ES-I3 (cell line): ENCODE data around the gene MARK4.

Experiments
- H3K36me3 ChIP-seq: 2 replicates; pipeline ENCODE4 v1.6.1; 2013; ENCODE audit warnings: mild to moderate bottlenecking, low read length, control low read depth, moderate library complexity; ENCODE audit not compliant: insufficient read depth
- H3K4me1 ChIP-seq: 2 replicates; pipeline ENCODE4 v1.6.1; 2013; ENCODE audit warnings: mild to moderate bottlenecking, control low read depth, low read length; ENCODE audit not compliant: insufficient read depth
- H3K9ac ChIP-seq: 2 replicates; pipeline ENCODE4 v1.6.1; 2013; ENCODE audit warnings: low read depth, mild to moderate bottlenecking, low read length, moderate library complexity
- H3K9me3 ChIP-seq: 2 replicates; pipeline ENCODE4 v1.6.1; 2013; ENCODE audit warnings: mild to moderate bottlenecking, low read length, moderate library complexity; ENCODE audit not compliant: control insufficient read depth, insufficient read depth

Gene MARK4

GRCh38 chr19:45352062-45352461 is 101.0 kb downstream of the MARK4 start:
- Histone ChIP-seq H3K36me3 (peaks cover 8% of the 10 kb centered on the region), H3K9ac (no peak overlapping the region), H3K9me3 (no peaks in the 10 kb centered on the region), H3K4me1 (no peaks in the 10 kb centered on the region)

DNA sequence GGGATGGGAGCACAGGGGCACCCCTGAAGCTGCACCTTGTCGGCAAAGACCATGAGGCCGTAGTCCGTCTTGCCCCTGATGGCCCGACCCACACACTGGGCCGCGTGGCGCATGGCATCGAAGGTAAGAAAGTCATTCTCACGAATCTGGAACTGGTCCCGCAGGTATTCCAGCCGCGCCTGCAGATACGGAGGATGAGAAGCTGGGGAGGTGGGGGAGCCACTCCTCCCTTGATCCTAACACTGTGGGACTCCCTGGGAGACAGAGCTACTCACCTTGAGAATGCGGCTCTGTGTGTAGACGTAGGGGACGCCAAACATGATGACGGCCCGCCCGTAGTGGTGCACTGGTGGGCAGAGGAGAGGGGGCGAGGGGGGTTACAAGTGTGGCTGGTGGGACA is 101.4 kb downstream of the MARK4 start:
- no peaks in the 10 kb centered on the region for H3K4me1 ChIP-seq
- H3K36me3 ChIP-seq: peaks cover 8% of the 10 kb centered on the region

DNA sequence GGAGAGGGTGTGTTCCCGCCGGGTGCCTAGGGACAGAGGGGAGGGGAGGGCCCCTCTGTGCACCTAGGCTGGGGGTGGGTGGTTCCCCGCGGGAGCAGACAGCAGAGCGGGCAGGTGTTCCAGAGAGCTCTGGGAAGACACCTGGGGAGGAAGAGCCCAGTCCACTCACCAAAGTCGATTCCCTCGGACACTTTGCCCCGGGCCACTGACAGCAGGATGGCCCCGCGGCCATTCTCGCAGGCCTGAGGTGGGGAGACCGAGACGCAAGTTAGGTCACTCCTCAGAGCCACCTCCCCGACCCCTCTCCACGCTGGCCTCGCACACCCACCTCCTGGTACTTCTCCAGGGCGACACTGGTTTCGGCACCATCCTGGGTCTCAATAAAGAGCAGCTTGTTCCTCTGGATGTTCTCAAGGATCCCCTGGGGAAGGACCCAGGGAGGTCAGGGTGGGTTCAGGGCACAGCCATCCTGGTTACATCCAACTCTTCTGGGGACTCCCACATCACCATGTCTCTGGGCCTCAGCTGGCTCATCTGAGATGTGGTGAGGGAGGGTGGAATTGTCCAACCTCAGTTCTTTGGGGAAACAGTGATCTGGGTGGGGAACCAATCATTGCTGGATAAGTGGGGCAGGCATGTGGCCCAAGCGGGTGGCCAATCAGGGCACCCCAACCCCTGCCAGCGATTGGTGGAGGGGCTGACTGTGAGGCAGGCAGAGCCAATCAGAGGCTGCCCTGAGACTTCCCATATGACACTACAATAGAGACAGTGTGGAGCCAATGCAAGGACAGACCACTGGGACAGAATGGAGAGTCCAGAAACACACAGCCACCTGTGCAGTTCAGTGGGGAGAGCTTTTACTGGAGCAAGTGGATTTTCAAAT is 102.1 kb downstream of the MARK4 start:
- Histone ChIP-seq H3K4me1 (no peaks in the 10 kb centered on the region), H3K9ac (no peak overlapping the region), H3K9me3 (no peaks in the 10 kb centered on the region), H3K36me3 (peaks cover 8% of the 10 kb centered on the region)

More for the DNA sequence above, 101.4 kb downstream of the MARK4 start:
- H3K9ac ChIP-seq: no peak overlapping the region
- no peaks in the 10 kb centered on the region for H3K9me3 ChIP-seq

GRCh38 chr19:45354241-45354842 is 103.3 kb downstream of the MARK4 start:
- Histone ChIP-seq H3K9ac (no peak overlapping the region), H3K9me3 (no peaks in the 10 kb centered on the region), H3K4me1 (no peaks in the 10 kb centered on the region), H3K36me3 (peaks cover 10% of the 10 kb centered on the region; the same call in 1 of the 2 replicates)
